GM23338 (cell line): ENCODE data around the gene AOAH. TPM values are rescaled to one million over a fixed set of nuclear protein-coding genes. Genes with fewer than 3 reads are reported as not detected.

Source experiments
- ATAC-seq: fragments of 200-7000 bp; cut with Tn5 transposase; 3 replicates; pipeline ENCODE4 v1.9.1; 2020
- DNase-seq: peaks from one replicate; pipeline ENCODE4 v3.0.0-alpha.2; 2015; ENCODE audit warnings: low spot score
- H2AFZ ChIP-seq: fragments of 200-600 bp; sonication (generic); 2 replicates; pipeline ENCODE4 v1.8.0; 2016; ENCODE audit warnings: antibody characterized with exemption, mild to moderate bottlenecking, moderate library complexity
- H3F3A ChIP-seq: fragments of 200-600 bp; sonication (generic); replicated peaks from 2 replicates; pipeline ENCODE4 v1.8.0; 2017; ENCODE audit warnings: antibody characterized with exemption, mixed run types, low read depth
- H3K27ac ChIP-seq: fragments of 200-600 bp; sonication (generic); 2 replicates; pipeline ENCODE4 v1.6.1; 2016; ENCODE audit warnings: low read depth
- H3K27me3 ChIP-seq: fragments of 200-600 bp; sonication (generic); 2 replicates; pipeline ENCODE4 v1.8.0; 2016; ENCODE audit warnings: mild to moderate bottlenecking, mixed run types, moderate library complexity; ENCODE audit not compliant: insufficient read depth
- H3K36me3 ChIP-seq: fragments of 200-600 bp; sonication (generic); 2 replicates; pipeline ENCODE4 v1.8.0; 2016; ENCODE audit warnings: mild to moderate bottlenecking; ENCODE audit not compliant: insufficient read depth
- H3K4me1 ChIP-seq: fragments of 200-600 bp; sonication (generic); 2 replicates; pipeline ENCODE4 v1.8.0; 2016; ENCODE audit warnings: mild to moderate bottlenecking, moderate library complexity; ENCODE audit not compliant: insufficient read depth
- H3K4me2 ChIP-seq: fragments of 200-600 bp; sonication (generic); 2 replicates; pipeline ENCODE4 v1.7.1; 2017; ENCODE audit warnings: mixed run types
- H3K4me3 ChIP-seq: fragments of 200-600 bp; sonication (generic); 2 replicates; pipeline ENCODE4 v1.6.1; 2016; ENCODE audit warnings: mixed run types
- H3K79me2 ChIP-seq: fragments of 200-600 bp; sonication (generic); replicated peaks from 2 replicates; pipeline ENCODE4 v1.8.0; 2017; ENCODE audit warnings: mild to moderate bottlenecking; ENCODE audit not compliant: insufficient read depth
- H3K9me2 ChIP-seq: fragments of 200-600 bp; sonication (generic); 2 replicates; pipeline ENCODE4 v1.8.0; 2017; ENCODE audit not compliant: insufficient read depth
- H4K20me1 ChIP-seq: fragments of 200-600 bp; sonication (generic); replicated peaks from 2 replicates; pipeline ENCODE4 v1.8.0; 2017; ENCODE audit warnings: mild to moderate bottlenecking; ENCODE audit not compliant: insufficient read depth
- H3K27ac Mint-ChIP-seq: 2 replicates; pipeline ENCODE4 v1.8.0; 2020; ENCODE audit warnings: inconsistent platforms, mild to moderate bottlenecking, moderate library complexity, mixed read lengths
- H3K27me3 Mint-ChIP-seq: 3 replicates; pipeline ENCODE4 v1.8.0; 2022; ENCODE audit warnings: low read depth, mild to moderate bottlenecking, moderate library complexity, mixed read lengths, inconsistent platforms; ENCODE audit not compliant: insufficient read depth, poor library complexity
- H3K36me3 Mint-ChIP-seq: 3 replicates; pipeline ENCODE4 v1.8.0; 2021; ENCODE audit warnings: low read depth, mild to moderate bottlenecking, inconsistent platforms, moderate library complexity, mixed read lengths
- H3K4me1 Mint-ChIP-seq: 3 replicates; pipeline ENCODE4 v1.8.0; 2020; ENCODE audit warnings: mild to moderate bottlenecking, inconsistent platforms, mixed read lengths
- H3K4me3 Mint-ChIP-seq: 3 replicates; pipeline ENCODE4 v1.8.0; 2021; ENCODE audit warnings: moderate library complexity, mild to moderate bottlenecking, inconsistent platforms, mixed read lengths
- H3K9me3 Mint-ChIP-seq: 3 replicates; pipeline ENCODE4 v1.8.0; 2020; ENCODE audit warnings: moderate library complexity, mild to moderate bottlenecking, inconsistent platforms, mixed read lengths
- CREB1 ChIP-seq: fragments of 250-450 bp; sonication (Bioruptor Pico); IDR thresholded peaks from 2 replicates; pipeline ENCODE4 v1.5.0; 2020; ENCODE audit warnings: low read depth, mild to moderate bottlenecking, moderate library complexity
- CTCF ChIP-seq, 2 experiments: fragments of 200-600 bp in 1 of 2; sonication (generic) in 1 of 2; conservative IDR thresholded peaks; 2 replicates each; pipeline versions ENCODE4 v1.5.1 to v1.6.1; 2016 to 2017; ENCODE audit warnings: antibody characterized with exemption in 2 of 2, low read depth in 2 of 2, mild to moderate bottlenecking in 2 of 2, moderate library complexity in 1 of 2
- EZH2 ChIP-seq: fragments of 200-600 bp; sonication (generic); IDR thresholded peaks from one replicate; pipeline ENCODE4 v1.8.0; 2017; ENCODE audit warnings: antibody characterized with exemption, mild to moderate bottlenecking, low read depth; ENCODE audit not compliant: unreplicated experiment
- EZH2phosphoT487 ChIP-seq: fragments of 200-600 bp; sonication (generic); IDR thresholded peaks from one replicate; pipeline ENCODE4 v1.8.1; 2018; ENCODE audit warnings: antibody characterized with exemption; ENCODE audit not compliant: unreplicated experiment
- JUNB ChIP-seq: IDR thresholded peaks from one replicate; pipeline ENCODE4 v1.6.1; 2016; ENCODE audit warnings: antibody characterized with exemption; ENCODE audit not compliant: unreplicated experiment
- NANOG ChIP-seq: IDR thresholded peaks from 2 replicates; pipeline ENCODE4 v1.6.1; 2016; ENCODE audit warnings: antibody characterized with exemption, borderline replicate concordance
- POLR2AphosphoS5 ChIP-seq: IDR thresholded peaks from 2 replicates; pipeline ENCODE4 v1.6.1; 2016; ENCODE audit warnings: antibody characterized with exemption, low read depth
- STAT1 ChIP-seq: IDR thresholded peaks from one replicate; pipeline ENCODE4 v1.6.1; 2016; ENCODE audit warnings: antibody characterized with exemption; ENCODE audit not compliant: unreplicated experiment
- ZNF114 ChIP-seq: fragments of 250-450 bp; sonication (Bioruptor Pico); IDR thresholded peaks from 2 replicates; pipeline ENCODE4 v1.5.0; 2020; ENCODE audit warnings: mild to moderate bottlenecking, moderate library complexity
- ZNF331 ChIP-seq: fragments of 250-450 bp; sonication (Bioruptor Pico); IDR thresholded peaks from 2 replicates; pipeline ENCODE4 v1.5.0; 2020; ENCODE audit warnings: low read depth, mild to moderate bottlenecking, moderate library complexity
- ZNF462 ChIP-seq: fragments of 250-450 bp; sonication (Bioruptor Pico); IDR thresholded peaks from 2 replicates; pipeline ENCODE4 v1.5.0; 2020; ENCODE audit warnings: mild to moderate bottlenecking, moderate library complexity
- polyA plus RNA-seq: library from polyadenylated mRNA; unstranded; fragments of >200 nt; fragmentation: Nextera tagmentation; extraction: Ambion mirVana; gene quantifications from 2 replicates; pipeline ENCODE4 v1.2.1, GENCODE V29; 2016
- total RNA-seq: library from RNA; depleted of rRNA; stranded (reverse); fragments of >200 nt; shearing (Covaris generic); gene quantifications from 2 replicates; pipeline ENCODE4 v1.2.3, GENCODE V29; 2014
- TF ChIP-seq, protein P1 (sequence below): IDR thresholded peaks from one replicate; pipeline ENCODE4 v1.6.1; 2018; ENCODE audit warnings: antibody characterized with exemption; ENCODE audit not compliant: unreplicated experiment
- TF ChIP-seq, protein P2 (sequence below): IDR thresholded peaks from 2 replicates; pipeline ENCODE4 v1.6.1; 2016; ENCODE audit warnings: antibody characterized with exemption

The AOAH gene
- total and polyA plus RNA-seq, 2 experiments from 2014 or later = not detected

DNA sequence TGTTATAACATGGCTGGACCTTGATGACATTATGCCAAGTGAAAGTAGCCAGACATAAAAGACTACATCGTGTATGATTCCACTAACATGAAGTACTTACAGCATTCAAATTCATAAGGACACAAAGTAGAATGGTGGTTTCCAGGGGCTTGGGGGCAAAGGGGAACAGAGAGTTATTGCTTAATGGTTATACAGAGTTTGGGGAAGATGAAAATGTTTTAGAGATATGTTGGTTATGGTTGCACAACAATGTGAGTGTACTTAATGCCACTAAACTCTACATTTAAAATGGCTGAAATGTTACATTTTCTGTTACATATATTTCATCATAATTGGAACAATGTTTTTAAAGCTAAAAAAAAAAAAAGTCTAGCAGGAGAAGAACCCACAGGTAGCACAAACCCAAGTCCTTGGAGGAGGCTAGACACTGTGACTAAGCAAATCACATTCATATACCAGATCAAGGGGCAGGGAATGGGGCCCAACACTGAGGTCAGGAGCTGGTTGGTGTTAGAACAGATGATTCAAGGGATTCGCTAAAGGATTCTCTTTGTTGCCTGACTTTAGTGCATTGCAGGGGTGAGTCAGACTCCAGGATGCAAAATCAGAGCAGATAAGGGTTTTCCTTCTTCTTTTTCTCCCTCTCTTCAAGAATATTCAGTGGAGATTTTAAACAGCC, 25.1 kb upstream of the AOAH start:
- Histone ChIP-seq H3K27me3 (no peaks in the 10 kb centered on the region), H3K9me2 (0 out of 2 replicates have a peak, but pooled peaks cover 5% of the 10 kb centered on the region), H3K79me2 (no peaks in the 10 kb centered on the region), H3K4me3 (no peak overlapping the region), H3K27ac (no peak overlapping the region), H2AFZ (no peak overlapping the region; the same call in 1 of the 2 replicates), H3K36me3 (no peaks in the 10 kb centered on the region), H3K4me2 (no peak overlapping the region), H3F3A (no peaks in the 10 kb centered on the region), H4K20me1 (no peaks in the 10 kb centered on the region), H3K4me1 (no peaks in the 10 kb centered on the region)
- Mint-ChIP-seq H3K36me3 (no peaks in the 10 kb centered on the region), H3K4me3 (no peak overlapping the region), H3K27me3 (peaks cover 6% of the 10 kb centered on the region), H3K9me3 (no peaks in the 10 kb centered on the region), H3K4me1 (no peaks in the 10 kb centered on the region), H3K27ac (no peak overlapping the region; the same call in 1 of the 2 replicates)
- DNase-seq = no peak
- TF ChIP-seq POLR2AphosphoS5 (no peak), STAT1 (no peak), CTCF (conservative IDR thresholded peaks at IDR 0.05; ENCODE audit: low read depth in 2 of 2) (no peak), JUNB (no peak), ZNF114 (CRISPR knock-in tag) (no peak), ZNF462 (CRISPR knock-in tag) (no peak), CREB1 (CRISPR knock-in tag) (no peak), EZH2phosphoT487 (no peak), ZNF331 (no peak), EZH2 (no peak), NANOG (no peak)
- TF ChIP-seq, protein P1, sequence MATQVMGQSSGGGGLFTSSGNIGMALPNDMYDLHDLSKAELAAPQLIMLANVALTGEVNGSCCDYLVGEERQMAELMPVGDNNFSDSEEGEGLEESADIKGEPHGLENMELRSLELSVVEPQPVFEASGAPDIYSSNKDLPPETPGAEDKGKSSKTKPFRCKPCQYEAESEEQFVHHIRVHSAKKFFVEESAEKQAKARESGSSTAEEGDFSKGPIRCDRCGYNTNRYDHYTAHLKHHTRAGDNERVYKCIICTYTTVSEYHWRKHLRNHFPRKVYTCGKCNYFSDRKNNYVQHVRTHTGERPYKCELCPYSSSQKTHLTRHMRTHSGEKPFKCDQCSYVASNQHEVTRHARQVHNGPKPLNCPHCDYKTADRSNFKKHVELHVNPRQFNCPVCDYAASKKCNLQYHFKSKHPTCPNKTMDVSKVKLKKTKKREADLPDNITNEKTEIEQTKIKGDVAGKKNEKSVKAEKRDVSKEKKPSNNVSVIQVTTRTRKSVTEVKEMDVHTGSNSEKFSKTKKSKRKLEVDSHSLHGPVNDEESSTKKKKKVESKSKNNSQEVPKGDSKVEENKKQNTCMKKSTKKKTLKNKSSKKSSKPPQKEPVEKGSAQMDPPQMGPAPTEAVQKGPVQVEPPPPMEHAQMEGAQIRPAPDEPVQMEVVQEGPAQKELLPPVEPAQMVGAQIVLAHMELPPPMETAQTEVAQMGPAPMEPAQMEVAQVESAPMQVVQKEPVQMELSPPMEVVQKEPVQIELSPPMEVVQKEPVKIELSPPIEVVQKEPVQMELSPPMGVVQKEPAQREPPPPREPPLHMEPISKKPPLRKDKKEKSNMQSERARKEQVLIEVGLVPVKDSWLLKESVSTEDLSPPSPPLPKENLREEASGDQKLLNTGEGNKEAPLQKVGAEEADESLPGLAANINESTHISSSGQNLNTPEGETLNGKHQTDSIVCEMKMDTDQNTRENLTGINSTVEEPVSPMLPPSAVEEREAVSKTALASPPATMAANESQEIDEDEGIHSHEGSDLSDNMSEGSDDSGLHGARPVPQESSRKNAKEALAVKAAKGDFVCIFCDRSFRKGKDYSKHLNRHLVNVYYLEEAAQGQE = no peak
- TF ChIP-seq, protein P2, sequence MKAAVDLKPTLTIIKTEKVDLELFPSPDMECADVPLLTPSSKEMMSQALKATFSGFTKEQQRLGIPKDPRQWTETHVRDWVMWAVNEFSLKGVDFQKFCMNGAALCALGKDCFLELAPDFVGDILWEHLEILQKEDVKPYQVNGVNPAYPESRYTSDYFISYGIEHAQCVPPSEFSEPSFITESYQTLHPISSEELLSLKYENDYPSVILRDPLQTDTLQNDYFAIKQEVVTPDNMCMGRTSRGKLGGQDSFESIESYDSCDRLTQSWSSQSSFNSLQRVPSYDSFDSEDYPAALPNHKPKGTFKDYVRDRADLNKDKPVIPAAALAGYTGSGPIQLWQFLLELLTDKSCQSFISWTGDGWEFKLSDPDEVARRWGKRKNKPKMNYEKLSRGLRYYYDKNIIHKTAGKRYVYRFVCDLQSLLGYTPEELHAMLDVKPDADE = no peak
- no peak for ATAC-seq
